ENCODE measurements around the gene TP53TG5. TPM values are rescaled to one million over a fixed set of nuclear protein-coding genes. Genes with fewer than 3 reads are reported as not detected.
A peak's percentile ranks its signal among the peaks of the same experiment; 100 is the strongest.

The TP53TG5 gene
- total RNA-seq, 1 experiment from 2014 or later, result not detected

DNA sequence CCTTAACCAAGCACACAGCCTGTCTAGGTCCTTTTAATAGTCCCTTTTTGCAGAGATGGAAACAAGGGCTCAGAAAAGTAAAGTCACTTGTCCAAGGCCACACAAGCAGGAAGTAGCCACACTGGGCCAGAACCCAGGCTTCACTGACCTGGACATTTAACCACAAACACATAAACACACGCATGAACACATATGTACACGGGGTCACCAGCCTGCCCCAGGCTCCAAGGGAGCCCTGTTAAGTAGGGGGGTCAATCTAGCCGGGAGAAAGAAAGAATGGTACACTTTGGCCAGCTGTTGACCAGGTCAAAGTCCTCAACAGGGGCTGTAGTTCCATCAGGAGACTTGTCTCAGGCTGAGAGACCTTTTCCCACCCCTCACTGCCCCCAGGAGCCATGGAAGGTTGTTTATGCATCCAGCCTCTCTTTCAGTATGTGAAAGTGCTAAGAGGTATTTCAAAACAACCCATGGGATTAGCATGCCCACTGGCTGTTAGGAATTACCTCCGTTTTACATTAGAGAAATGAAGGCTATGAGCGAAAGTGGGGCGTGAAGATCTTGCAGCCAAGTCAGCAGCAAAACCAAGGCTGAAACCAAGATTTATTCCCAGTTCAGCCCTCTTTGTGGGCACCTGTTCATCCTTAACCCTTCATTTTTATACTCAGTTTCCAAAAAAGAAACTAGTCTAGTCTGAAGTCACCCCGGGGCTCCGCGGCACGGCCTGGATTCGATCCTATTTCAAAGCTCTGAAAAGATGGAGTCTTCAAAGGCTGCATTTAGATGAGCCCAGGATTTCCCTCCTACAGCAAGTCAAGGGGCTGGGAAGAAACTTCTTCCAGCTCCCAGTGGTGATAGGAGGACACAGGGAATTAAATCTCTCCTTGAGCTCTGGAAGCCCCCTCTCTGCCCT is 39.7 kb downstream of the TP53TG5 start:
- no peak for DNase-seq (ENCODE audit: low spot score)
- in situ Hi-C loops (cut with HindIII; ENCODE audit: low sequenced_read_pairs), result no loop called here

DNA sequence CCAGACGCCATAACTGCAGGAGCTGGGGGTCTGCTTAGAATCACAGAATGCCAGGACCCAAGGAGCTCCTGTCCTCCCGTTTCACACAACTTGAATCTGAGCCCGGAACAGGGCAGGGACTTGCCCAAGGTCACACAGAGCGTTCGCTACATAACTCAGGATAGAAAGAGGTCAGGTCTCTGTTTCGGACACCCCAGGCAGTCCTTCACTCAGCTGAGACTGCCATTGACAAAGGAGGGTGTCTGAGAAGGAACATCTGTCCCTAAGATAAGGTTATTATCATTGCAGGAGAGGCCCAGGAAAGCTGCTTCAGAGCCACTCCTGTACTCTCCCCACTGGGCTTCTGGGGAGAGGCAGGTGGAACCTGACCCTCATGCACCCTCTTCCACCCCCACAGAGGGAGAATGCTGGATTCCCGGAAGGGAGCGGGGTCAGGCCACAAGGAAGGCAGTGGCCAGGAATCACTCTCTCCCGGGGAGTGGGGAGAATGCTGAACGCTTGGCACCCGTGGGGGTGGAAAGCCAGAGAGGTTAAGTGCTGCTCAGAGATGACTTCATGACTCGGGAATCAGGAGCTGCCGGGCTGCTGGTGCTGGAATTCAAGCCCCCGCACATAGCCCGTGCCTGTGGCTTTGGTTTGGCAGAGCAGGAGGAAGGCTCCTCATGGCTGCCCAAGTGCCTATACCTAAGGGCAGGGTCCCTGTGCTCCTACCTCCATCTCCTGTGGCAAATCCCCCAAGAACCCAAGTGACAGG is 40.6 kb downstream of the TP53TG5 start:
- in situ Hi-C loops (cut with HindIII; ENCODE audit: low sequenced_read_pairs), result no loop called here
- no peak for DNase-seq (ENCODE audit: low spot score)

DNA sequence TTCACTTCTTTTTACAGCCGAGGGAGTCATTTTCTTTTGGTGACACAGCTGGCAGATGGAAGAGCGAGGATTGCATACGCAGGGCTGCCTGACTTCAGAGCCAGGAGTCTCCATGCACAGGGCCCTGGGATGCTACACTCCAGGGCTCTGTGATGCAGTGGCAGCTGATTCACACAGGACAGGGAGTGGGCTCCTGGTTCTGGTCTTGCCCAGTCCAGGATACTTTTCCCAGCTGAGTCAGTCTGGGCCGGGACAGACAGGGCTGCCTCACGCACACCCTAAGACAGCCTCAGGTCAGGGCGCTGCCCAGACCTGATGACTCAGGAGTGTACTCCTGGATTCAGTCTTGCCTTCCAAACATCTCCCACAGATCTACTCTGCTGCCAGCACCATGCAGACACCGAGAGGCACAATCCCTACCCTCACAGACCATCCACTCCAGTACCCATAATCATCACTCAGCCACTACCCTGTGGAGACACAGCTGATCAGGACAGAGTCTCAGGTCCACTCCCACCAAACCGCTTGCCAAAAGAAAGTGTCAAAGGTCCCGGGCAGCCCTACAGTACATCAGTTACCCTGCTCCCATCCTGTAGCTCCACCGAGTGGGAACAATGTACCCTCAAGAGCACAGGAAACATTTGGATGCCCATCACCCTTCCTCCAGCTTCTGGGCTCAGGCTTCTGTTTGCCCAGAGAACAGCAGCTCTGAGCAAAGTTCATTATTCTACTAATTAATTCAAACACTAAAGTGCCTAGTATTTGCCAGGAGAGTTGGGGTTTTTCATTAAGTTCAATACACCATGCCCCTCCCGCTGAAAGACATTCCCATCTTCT is 41.4 kb downstream of the TP53TG5 start:
- in situ Hi-C loops (cut with HindIII; ENCODE audit: low sequenced_read_pairs), result no loop called here

DNA sequence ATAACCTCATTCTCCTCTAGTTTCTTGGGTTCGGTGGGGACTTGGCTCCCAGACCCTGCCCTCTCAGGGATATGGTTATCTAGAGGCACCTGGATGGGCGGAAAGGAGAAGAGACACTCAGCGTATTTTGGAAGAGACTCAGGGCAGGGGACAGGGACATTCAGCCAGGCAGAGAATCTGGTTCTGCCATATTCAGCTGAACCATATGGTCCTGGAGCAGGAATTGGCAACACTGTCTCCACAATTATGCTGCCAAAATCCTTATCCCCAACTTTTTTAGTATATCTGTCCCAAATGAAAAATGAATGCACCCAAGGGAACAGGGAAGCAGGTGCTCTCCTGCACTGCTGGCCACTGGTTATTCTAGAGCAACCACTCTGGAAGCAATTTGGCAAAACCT is 47.6 kb downstream of the TP53TG5 start:
- peak; percentile 91 for DNase-seq (ENCODE audit: low spot score)
- in situ Hi-C loops (cut with HindIII; ENCODE audit: low sequenced_read_pairs), result no loop called here

More for the DNA sequence above, 41.4 kb downstream of the TP53TG5 start:
- no peak for DNase-seq (ENCODE audit: low spot score)

DNA sequence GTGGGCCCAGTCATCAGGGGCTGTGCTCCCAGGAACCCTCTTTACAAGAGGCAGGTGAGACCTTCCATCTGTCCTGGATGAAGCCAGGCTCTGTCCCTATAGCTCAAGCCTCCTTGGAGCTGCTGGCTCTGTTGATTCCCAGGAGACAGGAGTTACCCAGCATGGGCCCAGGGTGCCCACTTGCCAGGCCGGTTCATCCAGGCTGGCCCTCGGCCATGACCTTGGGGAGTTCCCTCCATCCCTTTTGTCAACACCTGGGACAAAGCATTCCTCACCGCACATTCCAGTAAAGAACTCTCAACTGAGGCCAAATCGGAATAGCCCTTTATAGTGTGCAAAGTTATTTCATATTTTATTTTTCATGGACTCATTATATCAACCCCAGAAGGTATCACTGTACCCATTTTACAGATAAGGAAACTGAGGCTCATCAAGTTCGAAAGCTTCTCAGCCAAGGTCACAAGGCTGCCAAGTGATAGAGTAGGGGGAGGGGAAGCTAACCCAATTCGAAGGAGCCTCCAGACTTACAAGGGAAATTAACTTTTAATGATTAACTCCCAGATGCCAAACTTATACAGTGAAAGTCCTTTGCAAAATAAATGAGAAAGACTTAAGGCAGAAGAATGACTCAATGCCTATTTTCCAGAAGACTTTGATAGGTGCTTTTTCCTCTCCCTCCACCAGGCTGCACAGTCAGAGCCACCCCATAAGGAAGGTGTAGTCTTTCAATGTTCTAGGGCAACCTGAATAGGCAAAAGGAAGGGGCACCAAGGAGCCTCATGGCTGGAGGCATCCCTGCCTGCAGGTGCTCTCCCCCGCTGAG is 48.4 kb downstream of the TP53TG5 start:
- in situ Hi-C loops (cut with HindIII; ENCODE audit: low sequenced_read_pairs), result no loop called here
- DNase-seq (ENCODE audit: low spot score), result no peak

DNA sequence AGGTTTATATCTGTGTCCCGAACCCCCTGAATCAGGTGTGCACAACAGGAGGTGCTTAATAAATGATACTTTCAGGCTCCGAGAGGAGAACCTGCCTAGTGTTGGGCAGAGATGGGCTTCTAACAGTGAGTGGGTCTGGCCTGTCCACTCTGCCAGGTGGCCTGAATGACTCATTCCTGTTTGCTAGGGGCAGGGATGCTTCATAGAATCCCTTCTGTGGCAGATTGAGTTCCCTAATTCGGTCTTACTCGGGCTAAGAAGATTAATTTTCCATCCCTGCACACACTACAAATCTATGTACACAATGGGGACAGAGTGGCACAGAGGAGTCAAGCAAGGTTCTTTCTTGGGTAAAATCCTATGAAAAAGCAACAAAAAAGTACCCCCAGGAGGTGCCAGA is 49.7 kb downstream of the TP53TG5 start:
- in situ Hi-C loops (cut with HindIII; ENCODE audit: low sequenced_read_pairs), result no loop called here
- DNase-seq (ENCODE audit: low spot score), result peak; percentile 88

DNA sequence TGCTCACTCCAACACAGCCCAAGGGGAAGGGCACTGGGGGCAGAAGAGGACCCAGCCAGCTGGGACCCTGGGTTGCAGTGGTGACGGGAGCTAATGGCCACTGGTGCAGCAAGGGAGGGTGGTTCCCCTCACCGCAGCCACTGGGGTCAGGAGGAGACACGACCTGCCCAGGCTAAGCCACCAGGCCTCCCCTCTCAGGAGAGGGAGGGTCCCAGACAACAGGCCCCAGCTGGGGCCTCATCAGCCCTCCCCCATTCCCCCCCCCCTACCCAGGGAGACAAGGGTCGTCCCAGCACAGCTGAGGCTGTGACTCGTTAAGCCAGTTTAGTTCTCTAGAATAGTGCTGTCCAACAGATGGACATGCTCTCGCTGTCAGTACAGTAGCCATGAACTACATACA is 52.8 kb downstream of the TP53TG5 start:
- in situ Hi-C loops (cut with HindIII; ENCODE audit: low sequenced_read_pairs), result no loop called here
- no peak for DNase-seq (ENCODE audit: low spot score)

DNA sequence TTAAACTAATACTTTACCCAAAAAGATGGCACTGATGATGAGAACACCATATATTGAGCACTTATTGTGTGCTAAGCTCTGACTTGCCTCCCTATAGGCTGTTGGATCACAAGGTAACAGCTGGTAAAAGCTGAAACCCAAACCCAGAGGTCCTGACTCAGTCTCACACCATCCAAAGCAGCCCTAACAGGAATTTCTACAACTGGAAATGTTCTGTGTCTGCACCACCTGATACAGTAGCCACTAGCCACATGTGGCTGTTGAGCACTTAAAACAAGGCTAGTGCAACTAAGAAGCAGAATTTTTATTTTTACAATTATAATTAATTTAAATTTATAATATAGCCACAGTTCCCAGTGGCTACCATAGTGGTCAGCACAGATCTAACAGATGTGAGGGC is 54.4 kb downstream of the TP53TG5 start:
- no peak for DNase-seq (ENCODE audit: low spot score)
- in situ Hi-C loops (cut with HindIII; ENCODE audit: low sequenced_read_pairs), result loop anchor here (25.0 kb wide), 2 partner anchors 164 to 439 kb away; no protein-coding TSS in a partner anchor

DNA sequence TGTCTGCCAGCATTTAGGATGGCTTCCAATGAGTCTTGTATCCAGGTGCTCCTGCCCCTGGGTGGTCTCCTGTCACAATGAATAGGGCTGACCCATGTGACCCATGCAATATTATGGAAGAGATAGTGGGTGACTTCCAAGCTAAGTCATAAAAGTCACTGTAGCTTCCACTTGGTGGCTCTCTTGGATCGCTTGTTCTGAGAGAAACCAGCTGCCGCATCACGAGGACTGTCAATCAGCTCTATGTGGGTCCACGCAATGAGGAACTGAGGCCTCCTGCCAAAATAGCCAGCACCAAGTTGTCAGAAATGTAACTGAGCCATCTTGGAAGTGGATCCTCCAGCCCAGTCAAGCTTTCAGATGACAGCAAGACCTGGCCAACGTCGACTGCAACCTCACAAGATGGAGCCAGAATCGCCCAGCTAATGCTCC is 55.2 kb downstream of the TP53TG5 start:
- in situ Hi-C loops (cut with HindIII; ENCODE audit: low sequenced_read_pairs), result loop anchor here (25.0 kb wide), 2 partner anchors 164 to 439 kb away; no protein-coding TSS in a partner anchor
- peak; percentile 80 for DNase-seq (ENCODE audit: low spot score)

Other genes with a start within 250 kb of the TP53TG5 start
- not detected in 2 replicates for gene PI3, start 203.4 kb downstream of the TP53TG5 start, total RNA-seq (2014; rRNA removed; shearing (Covaris generic))
- not detected in 2 replicates for gene SEMG1, start 171.3 kb downstream of the TP53TG5 start, total RNA-seq (2014; rRNA removed; shearing (Covaris generic))
- not detected in 2 replicates for gene SEMG2, start 157.0 kb downstream of the TP53TG5 start, total RNA-seq (2014; rRNA removed; shearing (Covaris generic))
- not detected in 2 replicates for gene SLPI, start 123.8 kb downstream of the TP53TG5 start, total RNA-seq (2014; rRNA removed; shearing (Covaris generic))
- gene RBPJL, start 71.5 kb downstream of the TP53TG5 start, total RNA-seq (2014; rRNA removed; shearing (Covaris generic)), result not detected in 2 replicates
- not detected in 2 replicates for gene MATN4, start 70.0 kb downstream of the TP53TG5 start, total RNA-seq (2014; rRNA removed; shearing (Covaris generic))
- 16.4 and 24.7 TPM in 2 replicates for gene SDC4, start 29.9 kb downstream of the TP53TG5 start, total RNA-seq (2014; rRNA removed; shearing (Covaris generic))
- 13.0 and 21.9 TPM in 2 replicates for gene SYS1, start 15.2 kb downstream of the TP53TG5 start, total RNA-seq (2014; rRNA removed; shearing (Covaris generic))
- gene DBNDD2, start 30.0 kb upstream of the TP53TG5 start, total RNA-seq (2014; rRNA removed; shearing (Covaris generic)), result 0.86 and 5.7 TPM in 2 replicates
- gene PIGT, start 37.8 kb upstream of the TP53TG5 start, total RNA-seq (2014; rRNA removed; shearing (Covaris generic)), result 25.2 and 31.0 TPM in 2 replicates
- gene WFDC2, start 91.4 kb upstream of the TP53TG5 start, total RNA-seq (2014; rRNA removed; shearing (Covaris generic)), result not detected in 2 replicates
- not detected in 2 replicates for gene SPINT3, start 137.3 kb upstream of the TP53TG5 start, total RNA-seq (2014; rRNA removed; shearing (Covaris generic))
- gene WFDC6, start 161.2 kb upstream of the TP53TG5 start, total RNA-seq (2014; rRNA removed; shearing (Covaris generic)), result not detected in 2 replicates
- gene EPPIN, start 169.1 kb upstream of the TP53TG5 start, total RNA-seq (2014; rRNA removed; shearing (Covaris generic)), result not detected in 2 replicates
- gene WFDC8, start 201.0 kb upstream of the TP53TG5 start, total RNA-seq (2014; rRNA removed; shearing (Covaris generic)), result not detected in 2 replicates